Activated CD4-positive, alpha-beta T cell treated with anti-CD3 and anti-CD28 coated beads, Interleukin-2, amount 50 U/mL, for 1 hour (primary cell): ENCODE measurements around the gene MRGPRG.

Experiments used
- DNase-seq: peaks from one replicate; pipeline ENCODE4 v3.0.0-alpha.2; 2020

The MRGPRG gene

GRCh38 chr11:3192511-3193372 is 25.9 kb downstream of the MRGPRG start:
- no peak for DNase-seq

GRCh38 chr11:3191586-3192324 is 26.9 kb downstream of the MRGPRG start:
- DNase-seq = no peak

GRCh38 chr11:3190600-3190999 is 28.0 kb downstream of the MRGPRG start:
- DNase-seq = no peak

- DNase-seq = no peak
These were observed 28.6 kb downstream of the MRGPRG start for GRCh38 chr11:3189886-3190583.

- no peak for DNase-seq
These were observed 29.3 kb downstream of the MRGPRG start for GRCh38 chr11:3189196-3189843.

- no peak for DNase-seq
These were observed 30.0 kb downstream of the MRGPRG start for GRCh38 chr11:3188496-3189195.

GRCh38 chr11:3186166-3186953 is 32.3 kb downstream of the MRGPRG start:
- DNase-seq = no peak

- no peak for DNase-seq
These were observed 33.8 kb downstream of the MRGPRG start for GRCh38 chr11:3184732-3185347.

- no peak for DNase-seq
These were observed 35.1 kb downstream of the MRGPRG start for GRCh38 chr11:3183523-3183922.

GRCh38 chr11:3182462-3182852 is 36.2 kb downstream of the MRGPRG start:
- no peak for DNase-seq

GRCh38 chr11:3181725-3182461 is 36.7 kb downstream of the MRGPRG start:
- DNase-seq = no peak

- DNase-seq = no peak
These were observed 37.7 kb downstream of the MRGPRG start for GRCh38 chr11:3180869-3181268.

- no peak for DNase-seq
These were observed 40.3 kb downstream of the MRGPRG start for GRCh38 chr11:3178349-3178748.

- no peak for DNase-seq
These were observed 40.7 kb downstream of the MRGPRG start for GRCh38 chr11:3177931-3178330.

GRCh38 chr11:3176487-3176886 is 42.1 kb downstream of the MRGPRG start:
- DNase-seq = no peak

- no peak for DNase-seq
These were observed 43.4 kb downstream of the MRGPRG start for GRCh38 chr11:3175194-3175593.

- DNase-seq = no peak
These were observed 44.2 kb downstream of the MRGPRG start for GRCh38 chr11:3174387-3174786.

- DNase-seq = no peak
These were observed 44.8 kb downstream of the MRGPRG start for GRCh38 chr11:3173795-3174194.

- no peak for DNase-seq
These were observed 46.6 kb downstream of the MRGPRG start for GRCh38 chr11:3171931-3172560.
